ENCODE measurements around the gene RAI1. TPM values are rescaled to one million over a fixed set of nuclear protein-coding genes. Genes with fewer than 3 reads are reported as not detected.

RAI1 gene
- total and polyA plus RNA-seq, 9 donors, result 1.5 to 57.7 (median 35.3) TPM

DNA sequence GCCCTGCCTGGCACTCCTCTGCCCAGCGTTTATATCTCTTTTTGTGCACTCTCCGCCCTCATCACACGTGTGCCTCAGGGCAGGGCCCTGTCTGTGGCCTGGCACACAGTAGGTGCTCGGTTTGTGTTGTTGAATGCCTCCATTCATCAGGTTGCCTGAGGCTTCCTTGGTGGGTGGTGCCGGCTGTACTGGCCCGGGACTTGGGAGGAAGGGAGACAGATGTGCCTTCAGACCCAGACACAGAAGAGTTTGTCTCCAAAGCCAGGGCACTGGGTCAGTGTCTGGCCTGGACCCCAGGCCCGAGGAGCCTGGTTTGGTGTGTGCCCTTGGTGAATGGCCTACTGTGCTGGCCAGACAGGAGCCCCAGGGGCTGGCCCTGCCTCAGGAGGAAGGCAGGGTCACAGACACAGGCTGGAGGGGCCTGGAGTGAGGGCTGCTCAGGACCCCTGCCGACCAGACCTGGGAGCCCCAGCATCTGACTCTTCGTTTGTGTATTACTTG, 71.6 kb downstream of the RAI1 start:
- peak overlapping the region; percentile 42 for H3K4me3 ChIP-seq

GRCh38 chr17:17754719-17755686, 73.7 kb downstream of the RAI1 start:
- Histone ChIP-seq H3K27ac (no peak overlapping the region), H3K4me3 (no peak overlapping the region), H3K27me3 (no peaks in the 10 kb centered on the region), H3K4me1 (ENCODE audit: insufficient read depth) (peaks cover 7% of the 10 kb centered on the region), H3K9me3 (no peaks in the 10 kb centered on the region), H3K36me3 (no peaks in the 10 kb centered on the region)
- no peak for TF ChIP-seq EP300 (IDR thresholded peaks at IDR 0.05)
- no peak for TF ChIP-seq POLR2A (IDR thresholded peaks at IDR 0.05)
- no peak for TF ChIP-seq CTCF (IDR thresholded peaks at IDR 0.05)
- DNase-seq, result no peak
- 86 to 87% (median 86%) methylated on average over 11 of the region's 11 CpGs for WGBS, 3 donors
- intact Hi-C loops (cut with DNase I), result loop anchor here in 1 of 4 donors (10.0 kb wide), 1 partner anchor 70 kb away; the partner anchor contains the start of gene RAI1

More for the DNA sequence above, 71.6 kb downstream of the RAI1 start:
- no peaks in the 10 kb centered on the region for H3K27me3 ChIP-seq
- DNase-seq, result no peak
- WGBS, 3 donors, result 35 to 47% (median 46%) methylated on average over 9 of the region's 9 CpGs
- peak overlapping the region; percentile 6 to 56 for H3K27ac ChIP-seq
- H3K36me3 ChIP-seq, result no peaks in the 10 kb centered on the region
- H3K4me1 ChIP-seq (ENCODE audit: insufficient read depth), result peaks cover 7% of the 10 kb centered on the region
- intact Hi-C loops (cut with DNase I), result loop anchor here in 1 of 4 donors (10.0 kb wide), 1 partner anchor 68 kb away; the partner anchor contains the start of gene RAI1
- TF ChIP-seq EP300 (IDR thresholded peaks at IDR 0.05), result no peak
- TF ChIP-seq POLR2A (IDR thresholded peaks at IDR 0.05), result no peak
- TF ChIP-seq CTCF (IDR thresholded peaks at IDR 0.05), result no peak
- H3K9me3 ChIP-seq, result no peaks in the 10 kb centered on the region

DNA sequence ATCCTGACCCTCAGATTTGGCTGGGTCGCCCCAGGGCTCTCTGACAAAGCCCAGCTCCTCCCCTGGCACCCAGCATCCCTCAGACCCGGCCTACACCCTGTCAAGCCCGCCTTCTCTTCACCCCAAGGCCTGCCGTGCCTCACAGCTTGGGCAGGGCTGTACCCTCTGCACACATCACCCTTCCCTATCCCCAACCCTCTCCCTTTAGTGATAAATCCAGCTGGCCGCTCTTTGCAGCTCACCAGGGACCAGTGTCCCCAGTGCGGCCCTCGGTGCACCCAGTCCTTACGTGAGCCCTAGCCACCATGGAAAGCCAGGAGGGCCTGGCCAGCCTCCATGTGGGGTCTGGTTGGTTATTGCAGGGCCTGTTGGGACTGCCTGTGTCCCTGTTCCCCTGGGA, 74.5 kb downstream of the RAI1 start:
- H3K27me3 ChIP-seq, result no peaks in the 10 kb centered on the region
- H3K27ac ChIP-seq, result no peak overlapping the region
- DNase-seq, result no peak
- no peaks in the 10 kb centered on the region for H3K9me3 ChIP-seq
- H3K4me3 ChIP-seq, result no peak overlapping the region
- no peaks in the 10 kb centered on the region for H3K36me3 ChIP-seq
- WGBS, 3 donors, result 83 to 88% (median 84%) methylated on average over 8 of the region's 8 CpGs
- TF ChIP-seq CTCF (IDR thresholded peaks at IDR 0.05) (no peak), EP300 (IDR thresholded peaks at IDR 0.05) (no peak), POLR2A (IDR thresholded peaks at IDR 0.05) (no peak)
- peaks cover 7% of the 10 kb centered on the region for H3K4me1 ChIP-seq (ENCODE audit: insufficient read depth)
- intact Hi-C loops (cut with DNase I), result loop anchor here in 2 of 4 donors (2.0 to 10.0 kb wide), 2 partner anchors 49 to 71 kb away; partner anchors contain the start of gene RAI1 (in 1 of the 2)

DNA sequence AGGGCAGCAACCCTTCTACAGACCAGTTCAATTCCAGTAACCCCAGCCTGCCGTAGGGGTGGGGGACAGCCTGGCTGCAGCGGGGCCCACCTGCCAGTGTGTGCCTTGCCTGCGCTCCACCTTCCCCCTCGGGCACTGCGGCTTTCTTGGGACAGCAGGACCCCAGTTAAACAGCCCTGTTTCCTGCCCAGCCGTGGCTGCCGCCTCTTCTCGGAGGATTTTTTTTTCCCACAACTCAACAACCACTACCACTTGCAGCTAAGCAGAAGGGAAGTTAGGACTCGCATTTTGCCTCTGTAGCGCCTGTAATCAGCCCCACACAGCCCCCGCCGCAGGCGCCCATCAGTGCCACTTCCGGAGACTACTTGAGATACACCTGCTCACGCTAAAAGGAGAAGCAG, 76.1 kb downstream of the RAI1 start:
- WGBS, 3 donors, result 86 to 89% (median 88%) methylated on average over 15 of the region's 15 CpGs
- H3K4me1 ChIP-seq (ENCODE audit: insufficient read depth), result peaks cover 7% of the 10 kb centered on the region
- H3K4me3 ChIP-seq, result no peak overlapping the region
- H3K36me3 ChIP-seq, result no peaks in the 10 kb centered on the region
- intact Hi-C loops (cut with DNase I), result loop anchor here in 2 of 4 donors (2.0 to 10.0 kb wide), 2 partner anchors 47 to 73 kb away; partner anchors contain the start of gene RAI1 (in 1 of the 2)
- no peak for DNase-seq
- H3K27me3 ChIP-seq, result no peaks in the 10 kb centered on the region
- H3K9me3 ChIP-seq, result no peaks in the 10 kb centered on the region
- H3K27ac ChIP-seq, result no peak overlapping the region
- TF ChIP-seq CTCF (IDR thresholded peaks at IDR 0.05) (no peak), POLR2A (IDR thresholded peaks at IDR 0.05) (no peak), EP300 (IDR thresholded peaks at IDR 0.05) (no peak)

Data from ovary (tissue), 9 donors.